ENCODE data around the gene DNTTIP2. TPM values are rescaled to one million over a fixed set of nuclear protein-coding genes. Genes with fewer than 3 reads are reported as not detected.
"Not testable (repeated sequence)": the region's sequence is repeated elsewhere in the genome, so short reads cannot be mapped to it uniquely, and the experiment has no call there.

Gene DNTTIP2
- polyA plus RNA-seq, 1 donor: 40.0 TPM

GRCh38 chr1:93874025-93874651 is 4.9 kb downstream of the DNTTIP2 start:
- DNase-seq: peak; percentile 8

- DNase-seq: no peak
Measured at GRCh38 chr1:93871366-93871765, 7.6 kb downstream of the DNTTIP2 start.

GRCh38 chr1:93869653-93870052 is 9.4 kb downstream of the DNTTIP2 start:
- no peak for DNase-seq

- DNase-seq: not testable (repeated sequence)
Measured at GRCh38 chr1:93868492-93868891, 10.5 kb downstream of the DNTTIP2 start.

GRCh38 chr1:93865253-93865652 is 13.8 kb downstream of the DNTTIP2 start:
- no peak for DNase-seq

GRCh38 chr1:93864175-93864574 is 14.8 kb downstream of the DNTTIP2 start:
- no peak for DNase-seq

- DNase-seq: not testable (repeated sequence)
Measured at GRCh38 chr1:93857653-93858052, 21.4 kb downstream of the DNTTIP2 start.

- not testable (repeated sequence) for DNase-seq
Measured at GRCh38 chr1:93855983-93856382, 23.0 kb downstream of the DNTTIP2 start.

- DNase-seq: no peak
Measured at GRCh38 chr1:93853940-93854339, 25.1 kb downstream of the DNTTIP2 start.

- DNase-seq: no peak
Measured at GRCh38 chr1:93851878-93852277, 27.1 kb downstream of the DNTTIP2 start.

- no peak for DNase-seq
Measured at GRCh38 chr1:93851327-93851712, 27.7 kb downstream of the DNTTIP2 start.

- peak; percentile 33 for DNase-seq
Measured at GRCh38 chr1:93850687-93851326, 28.2 kb downstream of the DNTTIP2 start.

GRCh38 chr1:93848350-93848883 is 30.6 kb downstream of the DNTTIP2 start:
- no peak for DNase-seq

- DNase-seq: peak; percentile 66
Measured at GRCh38 chr1:93847811-93848288, 31.2 kb downstream of the DNTTIP2 start.

GRCh38 chr1:93846992-93847810 is 31.8 kb downstream of the DNTTIP2 start:
- DNase-seq: peak; percentile 97

GRCh38 chr1:93846206-93846991 is 32.6 kb downstream of the DNTTIP2 start:
- peak; percentile 89 for DNase-seq

GRCh38 chr1:93845538-93846205 is 33.3 kb downstream of the DNTTIP2 start:
- peak; percentile 39 for DNase-seq

GRCh38 chr1:93844262-93845045 is 34.6 kb downstream of the DNTTIP2 start:
- DNase-seq: peak; percentile 67

- no peak for DNase-seq
Measured at GRCh38 chr1:93842750-93843500, 36.1 kb downstream of the DNTTIP2 start.

GRCh38 chr1:93841771-93842170 is 37.2 kb downstream of the DNTTIP2 start:
- no peak for DNase-seq
